ENCODE measurements around the gene TMEM119.

The TMEM119 gene

GRCh38 chr12:108616359-108616758 lies 18.5 kb upstream of the TMEM119 start:
- DNase-seq (ENCODE audit: low spot score), result no peak

GRCh38 chr12:108615918-108616317 lies 18.0 kb upstream of the TMEM119 start:
- DNase-seq (ENCODE audit: low spot score), result no peak

- DNase-seq (ENCODE audit: low spot score), result no peak
Measured at GRCh38 chr12:108614639-108615038, 16.8 kb upstream of the TMEM119 start.

GRCh38 chr12:108614041-108614440 lies 16.2 kb upstream of the TMEM119 start:
- no peak for DNase-seq (ENCODE audit: low spot score)

- DNase-seq (ENCODE audit: low spot score), result no peak
Measured at GRCh38 chr12:108613548-108613947, 15.7 kb upstream of the TMEM119 start.

- no peak for DNase-seq (ENCODE audit: low spot score)
Measured at GRCh38 chr12:108612788-108613282, 15.0 kb upstream of the TMEM119 start.

GRCh38 chr12:108611884-108612415 lies 14.1 kb upstream of the TMEM119 start:
- DNase-seq (ENCODE audit: low spot score), result peak; percentile 77

- no peak for DNase-seq (ENCODE audit: low spot score)
Measured at GRCh38 chr12:108610856-108611605, 13.1 kb upstream of the TMEM119 start.

GRCh38 chr12:108610336-108610815 lies 12.5 kb upstream of the TMEM119 start:
- no peak for DNase-seq (ENCODE audit: low spot score)

GRCh38 chr12:108609537-108610335 lies 11.9 kb upstream of the TMEM119 start:
- peak; percentile 91 for DNase-seq (ENCODE audit: low spot score)

- DNase-seq (ENCODE audit: low spot score), result no peak
Measured at GRCh38 chr12:108608616-108609015, 10.7 kb upstream of the TMEM119 start.

- no peak for DNase-seq (ENCODE audit: low spot score)
Measured at GRCh38 chr12:108607981-108608600, 10.2 kb upstream of the TMEM119 start.

- DNase-seq (ENCODE audit: low spot score), result no peak
Measured at GRCh38 chr12:108606492-108606891, 8.6 kb upstream of the TMEM119 start.

- DNase-seq (ENCODE audit: low spot score), result no peak
Measured at GRCh38 chr12:108605690-108606406, 8.0 kb upstream of the TMEM119 start.

GRCh38 chr12:108605000-108605689 lies 7.3 kb upstream of the TMEM119 start:
- no peak for DNase-seq (ENCODE audit: low spot score)

GRCh38 chr12:108604208-108604941 lies 6.5 kb upstream of the TMEM119 start:
- DNase-seq (ENCODE audit: low spot score), result no peak

GRCh38 chr12:108603743-108604142 lies 5.9 kb upstream of the TMEM119 start:
- no peak for DNase-seq (ENCODE audit: low spot score)

- DNase-seq (ENCODE audit: low spot score), result no peak
Measured at GRCh38 chr12:108602976-108603704, 5.3 kb upstream of the TMEM119 start.

- DNase-seq (ENCODE audit: low spot score), result no peak
Measured at GRCh38 chr12:108602209-108602705, 4.4 kb upstream of the TMEM119 start.

GRCh38 chr12:108600702-108601007 lies 2.8 kb upstream of the TMEM119 start:
- no peak for DNase-seq (ENCODE audit: low spot score)

Data from GM03348 (cell line).